Right lobe of liver (tissue), 4 donors: ENCODE results near the gene TMED4.

Experiments
- CTCF ChIP-seq, 4 donors: fragments of 200-600 bp in 3 of 4; fragments of 450-650 bp in 1 of 4; IDR thresholded peaks; one replicate each; pipeline versions ENCODE4 v1.5.1 to v1.8.0; 2016 to 2022; ENCODE audit warnings: antibody characterized with exemption in 4 of 4, mild to moderate bottlenecking in 2 of 4
- POLR2A ChIP-seq: fragments of 450-650 bp; IDR thresholded peaks from one replicate; pipeline ENCODE4 v1.6.1; 2017; ENCODE audit warnings: antibody characterized with exemption, mild to moderate bottlenecking
- donor health status: DM: no; HTN: no; CAD: no.
- donor health status: DM: no; HTN: no; CAD: no.
- donor health status: DM: no; HTN: yes; CAD: no.

- TF ChIP-seq CTCF (IDR thresholded peaks at IDR 0.05): no peak
- TF ChIP-seq POLR2A: no peak
Observed at GRCh38 chr7:44566680-44567079, 15.4 kb downstream of the TMED4 start.
